SU-DHL-6 (cell line): ENCODE results near the gene WWOX.
"Not testable (repeated sequence)": the region's sequence is repeated elsewhere in the genome, so short reads cannot be mapped to it uniquely, and the experiment has no call there.

Source experiments
- CTCF ChIP-seq: fragments of 200-600 bp; sonication (generic); IDR thresholded peaks from one replicate; pipeline ENCODE4 v1.5.1; 2017; ENCODE audit warnings: antibody characterized with exemption, mild to moderate bottlenecking, low read length, moderate library complexity; ENCODE audit not compliant: insufficient read depth, poor library complexity, severe bottlenecking
- EZH2phosphoT487 ChIP-seq: fragments of 200-600 bp; sonication (generic), shearing (Covaris generic); conservative IDR thresholded peaks from 2 replicates; pipeline ENCODE4 v1.6.1; 2018; ENCODE audit warnings: mild to moderate bottlenecking, antibody characterized with exemption, low read length, moderate library complexity, mixed read lengths

DNA sequence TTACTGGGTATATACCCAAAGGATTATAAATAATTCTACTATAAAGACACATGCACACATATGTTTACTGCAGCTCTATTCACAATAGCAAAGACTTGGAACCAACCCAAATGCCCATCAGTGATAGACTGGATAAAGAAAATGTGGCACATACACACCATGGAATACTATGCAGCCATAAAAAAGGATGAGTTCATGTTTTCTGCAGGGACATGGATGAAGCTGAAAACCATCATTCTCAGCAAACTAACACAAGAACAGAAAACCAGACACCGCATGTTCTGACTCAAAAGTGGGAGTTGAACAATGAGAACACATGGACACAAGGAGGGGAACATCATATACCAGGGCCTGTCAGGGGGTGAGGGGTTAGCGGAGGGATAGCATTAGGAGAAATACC is 1146.2 kb downstream of the WWOX start:
- TF ChIP-seq CTCF, EZH2phosphoT487: not testable (repeated sequence)
